NCI-H2171 treated with DMSO at 0.1 percent for 48 hours (cell line): ENCODE measurements around the gene PIK3R6.
"Not testable (repeated sequence)": the region's sequence is repeated elsewhere in the genome, so short reads cannot be mapped to it uniquely, and the experiment has no call there.

Source experiments
- DNase-seq: peaks from one replicate; lab custom pipeline; 2025; lab: John Stamatoyannopoulos, UW

PIK3R6 gene

DNA sequence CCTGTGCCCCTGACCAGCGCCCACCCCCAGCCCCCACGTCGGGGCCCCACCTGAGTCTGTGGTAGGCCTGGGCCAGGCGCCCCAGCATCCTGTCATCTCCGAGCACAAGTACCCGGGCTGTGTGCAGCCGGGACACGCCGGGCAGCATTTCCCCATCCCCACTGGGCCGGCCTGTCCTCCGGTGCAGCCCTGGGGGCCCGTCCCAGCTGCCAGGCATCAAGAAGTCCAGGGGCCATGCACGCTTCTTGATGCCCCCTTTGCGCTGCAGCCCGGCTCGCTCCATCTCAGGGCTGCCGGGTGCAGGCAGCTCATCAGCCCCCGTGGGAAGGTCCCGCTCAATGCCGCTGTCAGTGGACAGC is 39.0 kb downstream of the PIK3R6 start:
- no peak for DNase-seq

DNA sequence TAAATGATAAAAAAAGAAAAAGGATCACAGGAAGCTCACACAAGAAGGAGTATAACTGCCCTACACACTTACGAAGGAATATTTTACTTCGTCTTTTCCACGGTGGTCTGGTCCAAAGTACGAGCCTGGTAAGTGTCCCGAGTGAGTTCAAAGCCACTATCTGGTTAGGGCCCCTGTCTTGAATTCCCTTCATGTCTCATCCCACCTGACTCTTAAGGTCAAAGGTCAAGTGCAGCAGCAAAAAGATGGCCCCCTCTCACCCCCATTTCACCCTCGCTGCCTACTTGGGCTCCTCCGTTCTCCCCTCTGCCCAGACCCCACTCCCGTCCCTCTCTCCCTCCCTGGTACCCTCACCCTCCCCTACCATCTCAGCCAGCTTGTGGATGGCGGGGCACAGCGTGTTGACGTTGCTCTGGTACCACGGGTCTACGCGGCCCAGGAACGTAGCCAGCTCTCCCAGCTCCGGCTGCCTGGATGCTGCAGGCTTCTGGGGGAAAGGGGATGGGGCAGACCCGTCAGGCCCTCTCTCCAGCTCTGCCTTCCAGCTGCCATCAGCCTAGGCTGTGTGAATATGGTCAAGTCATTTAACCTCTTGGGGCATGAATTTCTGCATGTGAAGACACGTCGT is 40.6 kb downstream of the PIK3R6 start:
- DNase-seq = no peak

- no peak for DNase-seq
Observed at GRCh38 chr17:8825802-8826201, 41.7 kb downstream of the PIK3R6 start.

DNA sequence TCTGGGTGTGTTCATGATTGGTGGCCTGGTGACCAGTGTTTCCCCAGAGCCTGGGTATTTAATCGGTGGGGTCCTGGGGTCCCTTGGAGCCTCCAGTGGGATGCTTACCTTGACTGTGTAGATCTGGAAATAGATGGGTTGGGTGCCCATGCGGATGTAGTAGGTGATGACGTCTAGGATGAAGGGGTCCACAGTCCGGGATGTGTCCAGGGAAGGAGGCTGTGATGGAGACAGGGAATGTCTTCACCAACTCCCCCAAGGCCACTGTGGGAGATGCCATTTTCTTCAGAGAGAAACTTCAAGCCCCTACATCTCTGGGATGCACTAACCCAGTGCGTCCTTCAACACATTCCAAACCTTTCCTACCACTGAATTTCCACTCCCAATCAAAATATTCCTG is 44.2 kb downstream of the PIK3R6 start:
- DNase-seq = no peak

GRCh38 chr17:8822401-8823035 is 45.0 kb downstream of the PIK3R6 start:
- DNase-seq = no peak

- no peak for DNase-seq
Observed at GRCh38 chr17:8821446-8822105, 45.9 kb downstream of the PIK3R6 start.

GRCh38 chr17:8820311-8821010 is 47.0 kb downstream of the PIK3R6 start:
- no peak for DNase-seq

DNA sequence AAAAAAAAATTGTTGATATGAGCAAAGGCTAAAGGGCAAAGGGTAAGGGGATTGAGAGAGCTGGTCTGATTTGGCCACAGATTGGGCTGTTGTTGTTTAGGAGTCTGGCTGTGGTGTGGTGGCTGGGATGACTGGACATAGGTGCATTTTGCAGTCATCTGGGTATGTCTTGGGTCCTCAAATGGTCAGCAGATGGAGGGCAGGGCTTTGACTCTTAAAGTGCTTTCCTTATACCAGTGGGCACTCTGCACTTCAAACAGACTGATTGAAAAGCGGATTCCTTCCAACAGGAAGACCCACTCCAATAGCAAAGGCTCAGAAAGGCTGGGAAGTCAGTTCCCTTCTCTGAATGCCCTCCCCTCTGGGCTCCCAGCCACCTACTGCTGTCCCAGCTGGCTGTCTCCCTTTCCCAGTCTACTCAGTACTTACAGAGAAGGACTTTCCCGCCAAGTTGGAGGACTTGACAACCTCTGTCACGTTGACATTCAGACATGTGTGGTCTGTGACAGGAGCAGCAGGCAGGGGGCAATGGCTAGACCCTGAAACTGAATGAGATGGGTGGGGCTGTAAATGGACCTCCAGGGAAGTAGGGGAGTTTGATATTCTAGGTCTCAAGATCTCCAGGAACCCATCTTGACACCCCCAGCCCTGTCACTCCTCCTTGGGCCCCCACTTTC is 48.7 kb downstream of the PIK3R6 start:
- DNase-seq = no peak

DNA sequence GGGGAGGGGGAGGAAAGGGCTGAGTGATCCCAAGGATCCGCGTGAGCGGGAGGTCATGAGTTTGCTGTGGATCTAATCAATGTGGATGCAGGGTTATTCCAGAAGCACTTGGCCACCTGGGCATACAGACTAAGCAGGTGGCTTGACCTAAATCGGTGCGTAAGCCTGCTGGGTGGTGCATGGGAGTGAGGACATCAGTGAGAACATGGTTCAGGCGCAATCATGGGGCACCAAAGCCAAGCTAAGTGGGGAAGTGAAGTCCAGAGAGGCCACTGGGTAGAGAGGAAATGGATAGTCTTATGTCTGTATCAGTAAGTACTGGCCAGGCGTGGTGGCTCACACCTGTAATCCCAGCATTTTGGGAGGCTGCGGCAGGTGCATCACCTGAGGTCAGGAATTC is 49.4 kb downstream of the PIK3R6 start:
- DNase-seq = no peak

DNA sequence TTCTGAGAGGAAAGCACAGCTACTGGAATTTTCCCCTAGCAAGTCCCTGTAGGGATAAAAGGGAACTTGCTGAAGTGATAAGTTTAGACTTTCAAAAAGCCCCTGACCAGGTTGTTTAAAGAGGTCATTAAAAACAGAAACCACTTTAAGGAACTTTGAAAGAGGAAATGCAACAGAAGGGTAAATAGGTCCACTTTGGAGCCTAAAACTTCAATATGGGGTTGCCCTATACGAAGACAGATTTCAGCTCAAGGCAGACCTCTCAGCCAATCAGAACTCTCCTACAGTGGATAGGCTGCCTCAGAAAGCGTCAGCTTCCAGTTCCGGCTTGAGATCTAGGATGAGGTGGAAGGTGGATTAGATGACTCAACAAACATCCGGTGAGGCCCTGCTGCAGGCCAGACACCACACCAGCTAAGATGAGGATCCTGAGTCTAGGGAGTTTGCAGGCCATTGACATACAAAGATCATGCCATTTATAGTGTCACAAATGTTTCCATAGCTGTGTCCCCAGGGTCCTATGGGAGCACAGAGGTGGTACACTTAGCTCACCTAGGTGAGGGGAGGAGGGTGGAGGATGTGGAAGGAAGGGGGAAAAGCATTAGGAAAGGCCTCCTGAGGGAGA is 60.4 kb downstream of the PIK3R6 start:
- no peak for DNase-seq

GRCh38 chr17:8806253-8806925 is 61.1 kb downstream of the PIK3R6 start:
- DNase-seq = no peak

GRCh38 chr17:8805396-8805795 is 62.1 kb downstream of the PIK3R6 start:
- DNase-seq = not testable (repeated sequence)

DNA sequence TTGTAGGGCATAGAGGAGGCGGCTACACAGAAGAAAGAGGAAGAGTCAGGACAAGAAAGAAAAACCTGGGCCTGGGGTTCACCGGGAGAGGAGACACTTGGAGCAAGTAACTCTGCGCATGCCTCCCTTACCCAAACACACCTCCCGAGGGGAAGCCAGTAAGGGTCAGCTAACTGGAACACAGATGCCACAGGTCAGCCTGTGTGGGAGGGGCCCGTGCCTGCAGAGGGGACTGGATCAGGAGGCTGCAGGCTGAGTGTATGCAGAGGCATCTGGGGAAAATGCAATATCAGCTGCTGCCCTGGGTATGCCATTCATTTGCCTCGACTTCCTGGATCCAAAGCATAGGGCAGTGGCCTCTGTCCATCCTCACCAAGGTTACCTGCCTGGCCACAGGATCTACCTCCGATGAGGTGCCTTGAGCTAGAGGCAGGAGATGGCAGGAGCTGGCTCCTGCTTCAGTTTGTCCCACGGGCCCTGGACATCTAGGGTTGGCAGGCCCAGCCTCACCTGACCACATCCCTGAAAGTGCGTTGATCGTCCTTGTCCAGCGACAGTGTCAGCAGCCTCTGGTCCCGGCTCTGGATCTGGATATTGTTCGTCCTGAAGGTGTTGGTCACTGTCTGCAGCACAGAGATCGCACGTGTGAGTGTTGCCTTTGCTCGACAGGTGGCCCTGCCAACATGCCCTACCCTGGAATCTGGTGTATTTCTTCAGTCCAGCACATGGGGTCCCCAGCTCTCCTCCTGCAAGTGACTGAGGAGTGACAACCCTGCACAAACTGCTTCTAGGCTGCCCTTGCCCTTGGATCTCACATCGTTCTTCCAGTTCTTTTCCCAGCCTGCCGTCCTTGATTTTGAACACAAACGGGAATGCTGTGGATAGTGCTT is 63.7 kb downstream of the PIK3R6 start:
- no peak for DNase-seq

DNA sequence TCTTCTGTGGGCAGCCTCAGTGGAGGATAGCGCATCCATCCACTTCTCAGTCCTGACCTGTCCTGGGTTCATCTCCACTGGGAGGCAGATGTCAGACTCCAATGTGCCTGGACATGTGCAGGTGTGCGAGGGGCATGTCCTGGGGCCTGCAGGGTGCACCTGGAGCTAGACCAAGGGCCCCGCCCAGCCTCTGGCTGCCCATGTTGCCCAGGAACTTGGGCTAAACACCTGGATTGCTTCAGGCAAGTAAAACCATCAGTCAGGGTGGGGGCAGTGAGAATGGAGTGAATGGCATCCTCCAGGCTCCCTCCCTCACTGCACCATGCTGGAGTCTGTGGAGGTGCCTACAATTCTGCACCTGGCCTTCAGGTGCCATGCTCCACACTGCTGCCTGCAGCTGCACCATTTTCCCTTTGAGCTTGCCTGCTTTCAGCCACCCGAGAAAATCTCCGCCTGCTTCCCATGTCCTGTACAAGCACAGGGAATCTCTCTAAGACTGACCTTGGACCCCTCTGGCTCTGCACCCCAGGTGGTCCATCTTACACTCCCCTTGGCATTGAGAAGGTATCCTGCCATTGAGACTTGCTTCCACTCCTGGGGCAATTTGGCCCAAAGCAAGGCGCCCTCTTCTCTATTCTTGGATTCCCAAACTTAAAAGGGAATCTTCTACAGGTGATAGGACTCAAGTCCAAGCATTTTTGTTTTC is 66.2 kb downstream of the PIK3R6 start:
- DNase-seq = no peak

DNA sequence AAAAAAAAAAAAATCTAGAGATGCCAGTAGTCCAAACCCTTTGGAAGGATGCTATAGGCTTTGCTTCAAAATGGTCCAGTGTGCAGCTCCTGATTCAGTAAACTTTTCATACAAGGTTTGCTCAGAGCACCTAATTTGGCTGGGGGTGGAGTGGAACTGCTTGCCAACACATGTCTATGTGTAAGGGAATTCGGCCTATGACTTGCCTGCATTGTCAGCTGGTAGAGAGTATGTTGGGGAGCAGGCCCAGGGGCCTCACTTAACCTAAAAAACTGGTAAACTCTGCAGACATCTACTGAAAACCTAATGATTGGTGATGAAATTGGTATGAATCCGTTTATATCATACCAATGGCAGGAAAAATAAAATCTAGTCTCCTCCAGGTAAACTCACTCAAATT is 66.8 kb downstream of the PIK3R6 start:
- no peak for DNase-seq

DNA sequence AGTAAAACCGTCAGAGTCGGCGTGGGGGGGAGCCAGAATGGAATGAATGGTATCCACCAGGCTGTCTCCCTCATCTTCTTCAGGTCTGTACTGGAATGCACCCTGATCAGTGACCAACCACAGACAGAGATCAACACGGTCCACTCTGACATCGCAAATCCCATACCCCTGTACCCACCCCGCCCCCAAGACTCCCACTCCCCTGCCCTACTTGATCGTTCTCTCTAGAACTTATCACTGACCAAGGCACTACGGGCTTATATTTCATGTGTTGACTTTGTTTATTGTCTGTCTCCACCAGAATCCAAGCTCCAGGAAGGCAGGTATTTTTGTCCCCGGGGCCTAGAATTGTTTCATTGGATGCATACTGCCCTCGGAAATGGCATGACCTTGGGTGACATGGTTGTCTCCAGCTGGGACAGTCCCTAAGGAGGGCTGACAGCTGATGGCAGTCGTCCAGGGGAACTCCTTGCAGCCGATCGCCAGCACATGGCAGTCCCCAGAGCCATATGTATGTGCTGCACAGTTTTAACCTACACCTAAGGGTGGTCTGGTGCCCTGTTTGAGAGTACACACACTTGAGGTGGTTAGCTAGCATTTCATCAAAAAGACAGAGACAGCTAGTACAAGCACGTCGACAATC is 67.8 kb downstream of the PIK3R6 start:
- DNase-seq = no peak

GRCh38 chr17:8798846-8799569 is 68.5 kb downstream of the PIK3R6 start, which contains the start of gene MFSD6L:
TSS of gene MFSD6L (minus strand) at chr17:8799365. CDS start at chr17:8799120, 245 bp downstream.
- no peak for DNase-seq

DNA sequence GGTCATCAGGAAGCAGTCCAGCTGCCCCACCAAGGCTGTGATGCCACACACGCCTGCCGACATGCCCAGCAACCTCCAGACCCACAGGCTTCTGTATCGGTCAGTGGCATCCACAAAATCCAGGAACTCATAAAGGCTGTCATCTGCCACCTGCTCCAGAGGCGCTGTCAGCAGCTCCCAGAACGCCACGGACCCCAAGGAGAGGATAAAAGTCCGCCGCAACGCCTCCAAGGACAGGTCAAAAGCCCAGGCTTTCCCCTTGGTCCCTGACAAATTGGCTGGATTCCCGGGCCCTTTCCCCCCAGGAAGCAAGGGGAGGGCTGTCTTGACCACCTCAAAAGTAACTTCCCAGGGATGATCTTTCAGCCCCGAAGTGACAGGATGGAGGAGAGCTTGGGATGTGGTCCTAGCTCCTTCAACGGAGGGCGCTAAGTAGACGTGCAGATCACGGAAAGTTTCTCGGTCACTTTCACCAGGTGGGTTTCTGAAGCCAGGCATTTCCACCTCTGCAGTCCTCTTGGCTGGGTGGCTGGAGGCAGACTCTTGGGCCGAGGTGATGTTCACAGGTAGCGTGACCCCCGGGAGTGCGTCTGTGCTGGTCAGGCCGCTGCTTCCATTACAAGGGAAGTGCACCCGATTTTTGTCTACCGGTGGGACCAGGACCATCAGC is 69.2 kb downstream of the PIK3R6 start:
- no peak for DNase-seq
